Hepatocyte (in vitro differentiated cells): ENCODE measurements around the gene MYO1F. TPM values are rescaled to one million over a fixed set of nuclear protein-coding genes. Genes with fewer than 3 reads are reported as not detected.

Experiments
- DNase-seq: peaks from one replicate; pipeline ENCODE4 v3.0.0-alpha.2; 2016; ENCODE audit warnings: low spot score
- H2AFZ ChIP-seq: fragments of 200-600 bp; sonication (generic); 2 replicates; pipeline ENCODE4 v1.6.0; 2016; ENCODE audit warnings: antibody characterized with exemption, mild to moderate bottlenecking
- H3K27ac ChIP-seq: fragments of 200-600 bp; sonication (generic); 2 replicates; pipeline ENCODE4 v1.5.1; 2016; ENCODE audit warnings: mild to moderate bottlenecking
- H3K27me3 ChIP-seq: fragments of 200-600 bp; sonication (generic); 2 replicates; pipeline ENCODE4 v1.6.1; 2016
- H3K36me3 ChIP-seq: fragments of 200-600 bp; sonication (generic); replicated peaks from 2 replicates; pipeline ENCODE4 v1.5.1; 2016; ENCODE audit warnings: low read depth; ENCODE audit not compliant: insufficient read depth
- H3K4me1 ChIP-seq: fragments of 200-600 bp; sonication (generic); 2 replicates; pipeline ENCODE4 v1.5.1; 2016; ENCODE audit warnings: mild to moderate bottlenecking, moderate library complexity; ENCODE audit not compliant: insufficient read depth
- H3K4me2 ChIP-seq: fragments of 200-600 bp; sonication (generic); 2 replicates; pipeline ENCODE4 v1.6.0; 2016
- H3K4me3 ChIP-seq: fragments of 200-600 bp; sonication (generic); 2 replicates; pipeline ENCODE4 v1.5.1; 2016; ENCODE audit warnings: mild to moderate bottlenecking
- H3K79me2 ChIP-seq: fragments of 200-600 bp; sonication (generic); 2 replicates; pipeline ENCODE4 v1.6.0; 2017; ENCODE audit warnings: mild to moderate bottlenecking
- H3K9me2 ChIP-seq: fragments of 200-600 bp; sonication (generic); replicated peaks from 2 replicates; pipeline ENCODE4 v1.6.0; 2017; ENCODE audit warnings: mild to moderate bottlenecking; ENCODE audit not compliant: insufficient read depth
- H3K9me3 ChIP-seq: fragments of 200-600 bp; sonication (generic); 2 replicates; pipeline ENCODE4 v1.5.1; 2016; ENCODE audit warnings: low read depth, mild to moderate bottlenecking
- H4K20me1 ChIP-seq: fragments of 200-600 bp; sonication (generic); 2 replicates; pipeline ENCODE4 v1.6.0; 2016; ENCODE audit warnings: mild to moderate bottlenecking; ENCODE audit not compliant: insufficient read depth, poor library complexity, severe bottlenecking
- CTCF ChIP-seq: fragments of 200-600 bp; sonication (generic); IDR thresholded peaks from 2 replicates; pipeline ENCODE4 v1.5.1; 2016; ENCODE audit warnings: antibody characterized with exemption, mild to moderate bottlenecking; ENCODE audit not compliant: poor library complexity
- EZH2 ChIP-seq: fragments of 200-600 bp; sonication (generic); IDR thresholded peaks from 2 replicates; pipeline ENCODE4 v1.6.1; 2016; ENCODE audit warnings: antibody characterized with exemption, mild to moderate bottlenecking, borderline replicate concordance
- EZH2phosphoT487 ChIP-seq: fragments of 200-600 bp; sonication (generic); IDR thresholded peaks from one replicate; pipeline ENCODE4 v1.6.1; 2018; ENCODE audit warnings: antibody characterized with exemption, mild to moderate bottlenecking, low read depth, moderate library complexity; ENCODE audit not compliant: unreplicated experiment, severe bottlenecking
- WGBS: methylation state at CpG from one replicate; pipeline ENCODE4 v1.1.6; 2016; ENCODE audit warnings: low lambda C conversion rate; ENCODE audit errors: missing lambda C conversion rate; 5-methylcytosine and 5-hydroxymethylcytosine counted together
- polyA plus RNA-seq: library from polyadenylated mRNA; unstranded; fragments of >200 nt; fragmentation: Nextera tagmentation; extraction: Ambion mirVana; gene quantifications from 2 replicates; pipeline ENCODE4 v1.2.1, GENCODE V29; 2016
- total RNA-seq: library from RNA; depleted of rRNA; stranded (reverse); fragments of >200 nt; gene quantifications from 2 replicates; pipeline ENCODE4 v1.2.3, GENCODE V29; 2014

MYO1F gene
- total and polyA plus RNA-seq, 2 experiments from 2014 or later = 0.13 to 1.0 TPM

GRCh38 chr19:8593931-8594330 is 16.7 kb upstream of the MYO1F start:
- H4K20me1 ChIP-seq = no peaks in the 10 kb centered on the region
- no peaks in the 10 kb centered on the region for H3K36me3 ChIP-seq
- no peaks in the 10 kb centered on the region for H3K27me3 ChIP-seq
- peak; percentile 16 for TF ChIP-seq CTCF
- no peak for TF ChIP-seq EZH2
- H3K4me1 ChIP-seq = peaks cover 3% of the 10 kb centered on the region
- H3K4me3 ChIP-seq = no peak overlapping the region
- H3K27ac ChIP-seq = no peak overlapping the region
- H3K4me2 ChIP-seq = no peak overlapping the region
- 94% methylated on average over 2 of the region's 2 CpGs for WGBS
- H3K9me3 ChIP-seq = no peaks in the 10 kb centered on the region
- no peaks in the 10 kb centered on the region for H3K9me2 ChIP-seq
- no peaks in the 10 kb centered on the region for H3K79me2 ChIP-seq
- no peak overlapping the region for H2AFZ ChIP-seq
- no peak for DNase-seq

GRCh38 chr19:8592231-8593009 is 15.2 kb upstream of the MYO1F start:
- WGBS = 4% methylated on average over 36 of the region's 55 CpGs
- no peaks in the 10 kb centered on the region for H4K20me1 ChIP-seq
- H2AFZ ChIP-seq = peak overlapping the region; percentile 12
- peak overlapping the region; percentile 86 for H3K4me2 ChIP-seq
- no peak overlapping the region for H3K27ac ChIP-seq
- H3K4me1 ChIP-seq = peaks cover 3% of the 10 kb centered on the region
- DNase-seq = peak; percentile 99
- peak overlapping the region; percentile 20 for H3K4me3 ChIP-seq
- TF ChIP-seq EZH2 = no peak
- no peak for TF ChIP-seq CTCF
- no peak for TF ChIP-seq EZH2phosphoT487
- no peaks in the 10 kb centered on the region for H3K9me3 ChIP-seq
- H3K36me3 ChIP-seq = no peaks in the 10 kb centered on the region
- no peaks in the 10 kb centered on the region for H3K27me3 ChIP-seq
- no peaks in the 10 kb centered on the region for H3K9me2 ChIP-seq
- no peaks in the 10 kb centered on the region for H3K79me2 ChIP-seq

- Histone ChIP-seq H4K20me1 (no peaks in the 10 kb centered on the region), H3K4me2 (no peak overlapping the region), H3K27ac (no peak overlapping the region), H3K36me3 (no peaks in the 10 kb centered on the region), H3K27me3 (no peaks in the 10 kb centered on the region), H3K9me2 (no peaks in the 10 kb centered on the region), H3K4me3 (no peak overlapping the region), H3K9me3 (no peaks in the 10 kb centered on the region), H3K79me2 (no peaks in the 10 kb centered on the region), H3K4me1 (peaks cover 3% of the 10 kb centered on the region), H2AFZ (no peak overlapping the region)
- WGBS = 92% methylated on average over 30 of the region's 32 CpGs
- DNase-seq = no peak
- no peak for TF ChIP-seq CTCF
- TF ChIP-seq EZH2phosphoT487 = no peak
- TF ChIP-seq EZH2 = no peak
Measured at GRCh38 chr19:8589177-8589714, 12.0 kb upstream of the MYO1F start.
